GM23338 (cell line): ENCODE results near the gene VPS16. TPM values are rescaled to one million over a fixed set of nuclear protein-coding genes. Genes with fewer than 3 reads are reported as not detected.

ENCODE experiments used
- ATAC-seq: fragments of 200-7000 bp; cut with Tn5 transposase; 3 replicates; pipeline ENCODE4 v1.9.1; 2020
- DNase-seq: peaks from one replicate; pipeline ENCODE4 v3.0.0-alpha.2; 2015; ENCODE audit warnings: low spot score
- H2AFZ ChIP-seq: fragments of 200-600 bp; sonication (generic); 2 replicates; pipeline ENCODE4 v1.8.0; 2016; ENCODE audit warnings: antibody characterized with exemption, mild to moderate bottlenecking, moderate library complexity
- H3F3A ChIP-seq: fragments of 200-600 bp; sonication (generic); replicated peaks from 2 replicates; pipeline ENCODE4 v1.8.0; 2017; ENCODE audit warnings: antibody characterized with exemption, mixed run types, low read depth
- H3K27ac ChIP-seq: fragments of 200-600 bp; sonication (generic); 2 replicates; pipeline ENCODE4 v1.6.1; 2016; ENCODE audit warnings: low read depth
- H3K27me3 ChIP-seq: fragments of 200-600 bp; sonication (generic); 2 replicates; pipeline ENCODE4 v1.8.0; 2016; ENCODE audit warnings: mild to moderate bottlenecking, mixed run types, moderate library complexity; ENCODE audit not compliant: insufficient read depth
- H3K36me3 ChIP-seq: fragments of 200-600 bp; sonication (generic); 2 replicates; pipeline ENCODE4 v1.8.0; 2016; ENCODE audit warnings: mild to moderate bottlenecking; ENCODE audit not compliant: insufficient read depth
- H3K4me1 ChIP-seq: fragments of 200-600 bp; sonication (generic); 2 replicates; pipeline ENCODE4 v1.8.0; 2016; ENCODE audit warnings: mild to moderate bottlenecking, moderate library complexity; ENCODE audit not compliant: insufficient read depth
- H3K4me2 ChIP-seq: fragments of 200-600 bp; sonication (generic); 2 replicates; pipeline ENCODE4 v1.7.1; 2017; ENCODE audit warnings: mixed run types
- H3K4me3 ChIP-seq: fragments of 200-600 bp; sonication (generic); 2 replicates; pipeline ENCODE4 v1.6.1; 2016; ENCODE audit warnings: mixed run types
- H3K79me2 ChIP-seq: fragments of 200-600 bp; sonication (generic); replicated peaks from 2 replicates; pipeline ENCODE4 v1.8.0; 2017; ENCODE audit warnings: mild to moderate bottlenecking; ENCODE audit not compliant: insufficient read depth
- H3K9me2 ChIP-seq: fragments of 200-600 bp; sonication (generic); 2 replicates; pipeline ENCODE4 v1.8.0; 2017; ENCODE audit not compliant: insufficient read depth
- H4K20me1 ChIP-seq: fragments of 200-600 bp; sonication (generic); replicated peaks from 2 replicates; pipeline ENCODE4 v1.8.0; 2017; ENCODE audit warnings: mild to moderate bottlenecking; ENCODE audit not compliant: insufficient read depth
- H3K27ac Mint-ChIP-seq: 2 replicates; pipeline ENCODE4 v1.8.0; 2020; ENCODE audit warnings: inconsistent platforms, mild to moderate bottlenecking, moderate library complexity, mixed read lengths
- H3K27me3 Mint-ChIP-seq: 3 replicates; pipeline ENCODE4 v1.8.0; 2022; ENCODE audit warnings: low read depth, mild to moderate bottlenecking, moderate library complexity, mixed read lengths, inconsistent platforms; ENCODE audit not compliant: insufficient read depth, poor library complexity
- H3K36me3 Mint-ChIP-seq: 3 replicates; pipeline ENCODE4 v1.8.0; 2021; ENCODE audit warnings: low read depth, mild to moderate bottlenecking, inconsistent platforms, moderate library complexity, mixed read lengths
- H3K4me1 Mint-ChIP-seq: 3 replicates; pipeline ENCODE4 v1.8.0; 2020; ENCODE audit warnings: mild to moderate bottlenecking, inconsistent platforms, mixed read lengths
- H3K4me3 Mint-ChIP-seq: 3 replicates; pipeline ENCODE4 v1.8.0; 2021; ENCODE audit warnings: moderate library complexity, mild to moderate bottlenecking, inconsistent platforms, mixed read lengths
- H3K9me3 Mint-ChIP-seq: 3 replicates; pipeline ENCODE4 v1.8.0; 2020; ENCODE audit warnings: moderate library complexity, mild to moderate bottlenecking, inconsistent platforms, mixed read lengths
- CREB1 ChIP-seq: fragments of 250-450 bp; sonication (Bioruptor Pico); IDR thresholded peaks from 2 replicates; pipeline ENCODE4 v1.5.0; 2020; ENCODE audit warnings: low read depth, mild to moderate bottlenecking, moderate library complexity
- EZH2 ChIP-seq: fragments of 200-600 bp; sonication (generic); IDR thresholded peaks from one replicate; pipeline ENCODE4 v1.8.0; 2017; ENCODE audit warnings: antibody characterized with exemption, mild to moderate bottlenecking, low read depth; ENCODE audit not compliant: unreplicated experiment
- JUNB ChIP-seq: IDR thresholded peaks from one replicate; pipeline ENCODE4 v1.6.1; 2016; ENCODE audit warnings: antibody characterized with exemption; ENCODE audit not compliant: unreplicated experiment
- POLR2AphosphoS5 ChIP-seq: IDR thresholded peaks from 2 replicates; pipeline ENCODE4 v1.6.1; 2016; ENCODE audit warnings: antibody characterized with exemption, low read depth
- ZNF462 ChIP-seq: fragments of 250-450 bp; sonication (Bioruptor Pico); IDR thresholded peaks from 2 replicates; pipeline ENCODE4 v1.5.0; 2020; ENCODE audit warnings: mild to moderate bottlenecking, moderate library complexity
- polyA plus RNA-seq: library from polyadenylated mRNA; unstranded; fragments of >200 nt; fragmentation: Nextera tagmentation; extraction: Ambion mirVana; gene quantifications from 2 replicates; pipeline ENCODE4 v1.2.1, GENCODE V29; 2016
- total RNA-seq: library from RNA; depleted of rRNA; stranded (reverse); fragments of >200 nt; shearing (Covaris generic); gene quantifications from 2 replicates; pipeline ENCODE4 v1.2.3, GENCODE V29; 2014

The VPS16 gene
- total and polyA plus RNA-seq, 2 experiments from 2014 or later = 11.2 to 17.7 TPM

GRCh38 chr20:2816030-2816582 is 24.4 kb upstream of the VPS16 start, which contains the start of gene TMEM239:
TMEM239 (plus strand) TSS chr20:2816364; CDS start chr20:2816555, 191 bp downstream.
- H3K27ac Mint-ChIP-seq = no peak within 1 kb of the TSS
- H3K9me3 Mint-ChIP-seq = peaks cover 9% of the 10 kb centered on the region
- no peak for DNase-seq
- H3K27ac ChIP-seq = no peak within 1 kb of the TSS
- no peak within 1 kb of the TSS for H3K4me3 Mint-ChIP-seq
- peaks cover 23% of the 10 kb centered on the region for H3K27me3 Mint-ChIP-seq
- H3K79me2 ChIP-seq = no peaks in the 10 kb centered on the region
- H3K4me2 ChIP-seq = no peak within 1 kb of the TSS
- 0 out of 2 replicates have a peak, but pooled peaks cover 4% of the 10 kb centered on the region for H3K4me1 ChIP-seq
- H3K27me3 ChIP-seq = peaks cover 56% of the 10 kb centered on the region
- H3K36me3 ChIP-seq = no peaks in the 10 kb centered on the region
- no peaks in the 10 kb centered on the region for H3K9me2 ChIP-seq
- TF ChIP-seq ZNF462 (CRISPR knock-in tag) (no peak), EZH2 (no peak), CREB1 (CRISPR knock-in tag) (no peak), POLR2AphosphoS5 (no peak), JUNB (no peak)
- no peak within 1 kb of the TSS for H2AFZ ChIP-seq
- H3F3A ChIP-seq = no peaks in the 10 kb centered on the region
- H3K4me3 ChIP-seq = no peak within 1 kb of the TSS
- H3K36me3 Mint-ChIP-seq = peaks cover 3% of the 10 kb centered on the region; the same call in 1 of the 3 replicates
- peaks cover 8% of the 10 kb centered on the region for H3K4me1 Mint-ChIP-seq
- ATAC-seq = no peak
- H4K20me1 ChIP-seq = no peaks in the 10 kb centered on the region
